ENCODE data around the gene UBE2F. TPM values are rescaled to one million over a fixed set of nuclear protein-coding genes. Genes with fewer than 3 reads are reported as not detected.
"Not testable (repeated sequence)": the region's sequence is repeated elsewhere in the genome, so short reads cannot be mapped to it uniquely, and the experiment has no call there.

UBE2F gene
- total RNA-seq, 1 donor from 2014 or later = 38.6 TPM

GRCh38 chr2:237944302-237944701 is 22.5 kb upstream of the UBE2F start:
- DNase-seq (ENCODE audit: low spot score, unreplicated experiment) = no peak
- H3K4me3 Mint-ChIP-seq (ENCODE audit: low read depth) = no peak overlapping the region
- peaks cover 7% of the 10 kb centered on the region for H3K9me3 Mint-ChIP-seq (ENCODE audit: low read depth)
- no peak overlapping the region for H3K27ac Mint-ChIP-seq
- H3K4me1 Mint-ChIP-seq (ENCODE audit: low read depth) = peaks cover 14% of the 10 kb centered on the region
- peaks cover 4% of the 10 kb centered on the region for H3K27me3 Mint-ChIP-seq
- H3K36me3 Mint-ChIP-seq (ENCODE audit: insufficient read depth) = no peaks in the 10 kb centered on the region
- TF ChIP-seq CTCF (IDR thresholded peaks at IDR 0.05; ENCODE audit: unreplicated experiment) = no peak

GRCh38 chr2:237946423-237946822 is 20.4 kb upstream of the UBE2F start:
- TF ChIP-seq CTCF (IDR thresholded peaks at IDR 0.05; ENCODE audit: unreplicated experiment) = no peak
- Mint-ChIP-seq H3K4me1 (ENCODE audit: low read depth) (peaks cover 5% of the 10 kb centered on the region), H3K4me3 (ENCODE audit: low read depth) (no peak overlapping the region), H3K9me3 (ENCODE audit: low read depth) (peaks cover 4% of the 10 kb centered on the region), H3K36me3 (ENCODE audit: insufficient read depth) (no peaks in the 10 kb centered on the region), H3K27ac (no peak overlapping the region), H3K27me3 (peaks cover 4% of the 10 kb centered on the region)
- DNase-seq (ENCODE audit: low spot score, unreplicated experiment) = no peak

GRCh38 chr2:237951354-237951753 is 15.5 kb upstream of the UBE2F start:
- not testable (repeated sequence) for H3K27ac Mint-ChIP-seq; H3K4me3 Mint-ChIP-seq (ENCODE audit: low read depth); DNase-seq (ENCODE audit: low spot score, unreplicated experiment); H3K36me3 Mint-ChIP-seq (ENCODE audit: insufficient read depth); H3K4me1 Mint-ChIP-seq (ENCODE audit: low read depth); H3K9me3 Mint-ChIP-seq (ENCODE audit: low read depth)
- H3K27me3 Mint-ChIP-seq = peaks cover 26% of the 10 kb centered on the region

- H3K27ac Mint-ChIP-seq = no peak overlapping the region
- DNase-seq (ENCODE audit: low spot score, unreplicated experiment) = no peak
- no peak overlapping the region for H3K4me3 Mint-ChIP-seq (ENCODE audit: low read depth)
- peaks cover 28% of the 10 kb centered on the region for H3K27me3 Mint-ChIP-seq
- no peak for TF ChIP-seq CTCF (IDR thresholded peaks at IDR 0.05; ENCODE audit: unreplicated experiment)
- no peaks in the 10 kb centered on the region for H3K9me3 Mint-ChIP-seq (ENCODE audit: low read depth)
- no peaks in the 10 kb centered on the region for H3K4me1 Mint-ChIP-seq (ENCODE audit: low read depth)
- no peaks in the 10 kb centered on the region for H3K36me3 Mint-ChIP-seq (ENCODE audit: insufficient read depth)
These were observed 14.9 kb upstream of the UBE2F start for GRCh38 chr2:237951878-237952277.

GRCh38 chr2:237952851-237953250 is 14.0 kb upstream of the UBE2F start:
- no peaks in the 10 kb centered on the region for H3K36me3 Mint-ChIP-seq (ENCODE audit: insufficient read depth)
- H3K4me3 Mint-ChIP-seq (ENCODE audit: low read depth) = no peak overlapping the region
- no peak overlapping the region for H3K27ac Mint-ChIP-seq
- TF ChIP-seq CTCF (IDR thresholded peaks at IDR 0.05; ENCODE audit: unreplicated experiment) = no peak
- no peak for DNase-seq (ENCODE audit: low spot score, unreplicated experiment)
- H3K9me3 Mint-ChIP-seq (ENCODE audit: low read depth) = no peaks in the 10 kb centered on the region
- peaks cover 35% of the 10 kb centered on the region for H3K27me3 Mint-ChIP-seq
- no peaks in the 10 kb centered on the region for H3K4me1 Mint-ChIP-seq (ENCODE audit: low read depth)

GRCh38 chr2:237955640-237956401 is 11.0 kb upstream of the UBE2F start:
- no peak overlapping the region for H3K4me3 Mint-ChIP-seq (ENCODE audit: low read depth)
- peak; percentile 18 for DNase-seq (ENCODE audit: low spot score, unreplicated experiment)

More at GRCh38 chr2:237955640-237956401, 11.0 kb upstream of the UBE2F start:
- Mint-ChIP-seq H3K27me3 (peaks cover 41% of the 10 kb centered on the region), H3K36me3 (ENCODE audit: insufficient read depth) (no peaks in the 10 kb centered on the region), H3K27ac (no peak overlapping the region), H3K4me1 (ENCODE audit: low read depth) (no peaks in the 10 kb centered on the region), H3K9me3 (ENCODE audit: low read depth) (no peaks in the 10 kb centered on the region)
- TF ChIP-seq CTCF (IDR thresholded peaks at IDR 0.05; ENCODE audit: unreplicated experiment) = no peak

Measured in progenitor cell of endocrine pancreas (in vitro differentiated cells).